HepG2 (cell line): ENCODE results near the gene RANBP2. TPM values are rescaled to one million over a fixed set of nuclear protein-coding genes. Genes with fewer than 3 reads are reported as not detected.
A peak's percentile ranks its signal among the peaks of the same experiment; 100 is the strongest.

ENCODE experiments used
- ATAC-seq: fragments of 200-7000 bp; cut with Tn5 transposase; 3 replicates; pipeline ENCODE4 v1.9.1; 2020; ENCODE audit warnings: mild to moderate bottlenecking, moderate library complexity
- BruUV-seq: library from RNA; stranded (reverse); fragments of 400-500 nt; replicated peaks from 2 replicates; lab custom pipeline; 2021; lab: Mats Ljungman, UMichigan
- CTCF ChIA-PET: fragments of 300-600 bp; formaldehyde crosslinking; extraction: SDS; loops from one replicate; lab custom pipeline; 2021; ENCODE audit warnings: low total read pairs, inconsistent platforms, low intra/inter-chr PET ratio; lab: Yijun Ruan, JAX
- POLR2A ChIA-PET: fragments of 350-600 bp; sonication (Branson Sonifier 250); formaldehyde crosslinking; loops from one replicate; lab custom pipeline; 2020; ENCODE audit warnings: antibody characterized with exemption, inconsistent platforms; lab: Yijun Ruan, JAX
- DNase-seq: peaks from one replicate; pipeline ENCODE4 v3.0.0-alpha.2; 2015; ENCODE audit warnings: low spot score
- FAIRE-seq: peaks from 3 replicates; lab custom pipeline; 2011; peaks lifted over from hg19 to GRCh38; lab: Jason Lieb, UNC
- H2AFZ ChIP-seq: one replicate; pipeline ENCODE4 v1.6.1; 2011; ENCODE audit warnings: low read length, inconsistent platforms
- H3K27ac ChIP-seq: fragments of 300-600 bp; 3 replicates; pipeline ENCODE4 v1.8.0; 2011; ENCODE audit warnings: mixed run types, mild to moderate bottlenecking, mixed read lengths, low read length, inconsistent platforms; ENCODE audit not compliant: insufficient read depth; ENCODE audit errors: extremely low read length
- H3K27me3 ChIP-seq, 2 experiments: fragments of 200-600 bp in 1 of 2; 2 replicates in 1 of 2; 3 replicates in 1 of 2; pipeline versions ENCODE4 v1.6.0 to v1.8.0; 2011; ENCODE audit warnings: low read length in 2 of 2, mild to moderate bottlenecking in 2 of 2, moderate library complexity in 2 of 2, inconsistent platforms in 1 of 2; ENCODE audit not compliant: insufficient read depth in 2 of 2, control insufficient read depth in 1 of 2
- H3K36me3 ChIP-seq, 2 experiments: fragments of 200-600 bp in 1 of 2; replicated peaks in 1 of 2; 2 replicates in 1 of 2; 3 replicates in 1 of 2; pipeline versions ENCODE4 v1.5.1 to v1.8.0; 2011; ENCODE audit warnings: low read length in 2 of 2, inconsistent platforms in 1 of 2; ENCODE audit not compliant: insufficient read depth in 2 of 2, control insufficient read depth in 1 of 2
- H3K4me1 ChIP-seq: 2 replicates; pipeline ENCODE4 v1.5.1; 2012; ENCODE audit warnings: low read length, inconsistent platforms; ENCODE audit not compliant: insufficient read depth
- H3K4me2 ChIP-seq: 2 replicates; pipeline ENCODE4 v1.6.0; 2011; ENCODE audit warnings: low read depth, low read length, inconsistent platforms
- H3K4me3 ChIP-seq, 3 experiments: fragments of 200-600 bp in 1 of 3; sonication (generic), shearing (Covaris generic) in 1 of 3; replicated peaks in 1 of 3; 2 replicates each; pipeline ENCODE4 v1.5.1; 2011 to 2016; ENCODE audit warnings: low read length in 3 of 3, inconsistent platforms in 2 of 3, low read depth in 2 of 3, mild to moderate bottlenecking in 2 of 3, control low read depth in 1 of 3, mixed read lengths in 1 of 3; ENCODE audit not compliant: insufficient read depth in 1 of 3
- H3K79me2 ChIP-seq: one replicate; pipeline ENCODE4 v1.6.1; 2011; ENCODE audit warnings: low read length, inconsistent platforms; ENCODE audit not compliant: insufficient read depth
- H3K9ac ChIP-seq: 2 replicates; pipeline ENCODE4 v1.6.0; 2011; ENCODE audit warnings: mild to moderate bottlenecking, low read depth, low read length, inconsistent platforms; ENCODE audit not compliant: insufficient read depth
- H3K9me3 ChIP-seq: 2 replicates; pipeline ENCODE4 v1.5.1; 2012; ENCODE audit warnings: mild to moderate bottlenecking, low read length
- H4K20me1 ChIP-seq: 2 replicates; pipeline ENCODE4 v1.6.0; 2011; ENCODE audit warnings: inconsistent platforms, mild to moderate bottlenecking, low read length, moderate library complexity; ENCODE audit not compliant: insufficient read depth
- CHD4 ChIP-seq: fragments of 200-600 bp; sonication (generic); IDR thresholded peaks from 2 replicates; pipeline ENCODE4 v1.7.0; 2017; ENCODE audit warnings: mild to moderate bottlenecking, low read length, borderline replicate concordance
- KDM1A ChIP-seq: IDR thresholded peaks from 2 replicates; pipeline ENCODE4 v1.6.1; 2016; ENCODE audit warnings: missing compliant biosample characterization
- NFRKB ChIP-seq: fragments of 450-650 bp; IDR thresholded peaks from 2 replicates; pipeline ENCODE4 v1.6.1; 2017
- PITX1 ChIP-seq: sonication (generic); formaldehyde crosslinking; IDR thresholded peaks from 2 replicates; pipeline ENCODE4 v1.5.1; 2020; ENCODE audit warnings: mild to moderate bottlenecking, missing genetic modification reagents
- RCOR2 ChIP-seq: IDR thresholded peaks from 2 replicates; pipeline ENCODE4 v1.6.1; 2016; ENCODE audit warnings: missing biosample characterization, missing genetic modification reagents
- SETDB1 ChIP-seq: sonication (generic); formaldehyde crosslinking; IDR thresholded peaks from 2 replicates; pipeline ENCODE4 v1.5.1; 2020; ENCODE audit warnings: missing genetic modification reagents, mild to moderate bottlenecking, borderline replicate concordance
- ZMYM2 ChIP-seq: sonication (generic); formaldehyde crosslinking; IDR thresholded peaks from 2 replicates; pipeline ENCODE4 v1.8.0; 2022; ENCODE audit warnings: mild to moderate bottlenecking, missing genetic modification reagents
- ZMYM3 ChIP-seq: sonication (generic); formaldehyde crosslinking; IDR thresholded peaks from 2 replicates; pipeline ENCODE4 v1.5.1; 2020; ENCODE audit warnings: mild to moderate bottlenecking, missing genetic modification reagents
- ZNF280D ChIP-seq: sonication (generic); formaldehyde crosslinking; IDR thresholded peaks from 2 replicates; pipeline ENCODE4 v1.5.1; 2020; ENCODE audit warnings: mild to moderate bottlenecking, missing genetic modification reagents
- ZNF646 ChIP-seq: sonication (generic); formaldehyde crosslinking; IDR thresholded peaks from 2 replicates; pipeline ENCODE4 v1.9.0; 2021; ENCODE audit warnings: mild to moderate bottlenecking, missing genetic modification reagents
- ZNF782 ChIP-seq: sonication (generic); formaldehyde crosslinking; IDR thresholded peaks from 2 replicates; pipeline ENCODE4 v1.4.0; 2020; ENCODE audit warnings: missing genetic modification reagents, mild to moderate bottlenecking, borderline replicate concordance
- WGBS: methylation state at CpG from one replicate; pipeline ENCODE4 v1.1.6; 2017; ENCODE audit warnings: low lambda C conversion rate; 5-methylcytosine and 5-hydroxymethylcytosine counted together
- in situ Hi-C: cut with HindIII; loops from 2 replicates; pipeline ENCODE4 v1.10.0; 2017; ENCODE audit warnings: low pct_unique_long_range_greater_than_20kb; ENCODE audit not compliant: extremely low pct_ligation_motif_present
- intact Hi-C: fragments of 100-400 bp; cut with micrococcal nuclease; formaldehyde crosslinking; loops from one replicate; pipeline ENCODE4 v1.10.0; 2022; ENCODE audit not compliant: unreplicated experiment
- polyA plus RNA-seq, 8 experiments: library from polyadenylated mRNA; depleted of rRNA in 3 of 8; stranded (reverse) in 7 of 8; unstranded in 1 of 8; fragments of >200 nt; fragmentation: Illumina TruSeq in 4 of 8; extraction: Trizol in 4 of 8; gene quantifications; 2 replicates each; pipeline versions ENCODE4 v1.2.1 to v1.2.3, GENCODE V29; 2011 to 2016; ENCODE audit warnings: low read depth in 4 of 8, missing spikeins in 1 of 8, mixed read lengths in 1 of 8; ENCODE audit not compliant: insufficient read depth in 1 of 8
- total RNA-seq, 5 experiments: library from RNA; depleted of rRNA; stranded (reverse); fragments of >200 nt; fragmentation: Illumina TruSeq; extraction: Trizol; gene quantifications; 2 replicates each; pipeline ENCODE4 v1.2.3, GENCODE V29; 2016; ENCODE audit warnings: low read depth in 1 of 5
- TF ChIP-seq, protein P1 (sequence below): sonication (generic); formaldehyde crosslinking; IDR thresholded peaks from 2 replicates; pipeline ENCODE4 v1.4.0; 2020; ENCODE audit warnings: mild to moderate bottlenecking, missing genetic modification reagents

The RANBP2 gene
- total and polyA plus RNA-seq, 2 of the 13 experiments (the other 11 are each of a cell fraction or from before 2014, with no cell fraction given), result 12.2 to 87.0 TPM

- Histone ChIP-seq H3K9me3 (peaks cover 34% of the 10 kb centered on the region), H3K9ac (no peak overlapping the region), H3K4me2 (no peak overlapping the region), H4K20me1 (no peaks in the 10 kb centered on the region), H3K27me3 (no peaks in the 10 kb centered on the region), H2AFZ (no peak overlapping the region), H3K4me1 (peaks cover 19% of the 10 kb centered on the region), H3K27ac (no peak overlapping the region), H3K79me2 (peaks cover 32% of the 10 kb centered on the region), H3K4me3 (no peak overlapping the region), H3K36me3 (peaks cover 3 to 57% of the 10 kb centered on the region in 2 experiments)
- BruUV-seq, result no TSS peak
- ChIA-PET CTCF (no interaction called here), POLR2A (no interaction called here)
- intact Hi-C loops, result no loop called here
- ATAC-seq, result no peak
- WGBS, result 98% methylated on average over 3 of the region's 3 CpGs
- DNase-seq, result no peak
- in situ Hi-C loops, result no loop called here
- no peak for FAIRE-seq
- TF ChIP-seq KDM1A (CRISPR knock-in tag), result peak; percentile 57; the same call in 1 of the 2 replicates
- TF ChIP-seq RCOR2, result 0 out of 2 replicates have a peak, but pooled peaks have one; percentile 48
- TF ChIP-seq NFRKB, result no peak
- TF ChIP-seq PITX1, result no peak
- TF ChIP-seq, protein P1, sequence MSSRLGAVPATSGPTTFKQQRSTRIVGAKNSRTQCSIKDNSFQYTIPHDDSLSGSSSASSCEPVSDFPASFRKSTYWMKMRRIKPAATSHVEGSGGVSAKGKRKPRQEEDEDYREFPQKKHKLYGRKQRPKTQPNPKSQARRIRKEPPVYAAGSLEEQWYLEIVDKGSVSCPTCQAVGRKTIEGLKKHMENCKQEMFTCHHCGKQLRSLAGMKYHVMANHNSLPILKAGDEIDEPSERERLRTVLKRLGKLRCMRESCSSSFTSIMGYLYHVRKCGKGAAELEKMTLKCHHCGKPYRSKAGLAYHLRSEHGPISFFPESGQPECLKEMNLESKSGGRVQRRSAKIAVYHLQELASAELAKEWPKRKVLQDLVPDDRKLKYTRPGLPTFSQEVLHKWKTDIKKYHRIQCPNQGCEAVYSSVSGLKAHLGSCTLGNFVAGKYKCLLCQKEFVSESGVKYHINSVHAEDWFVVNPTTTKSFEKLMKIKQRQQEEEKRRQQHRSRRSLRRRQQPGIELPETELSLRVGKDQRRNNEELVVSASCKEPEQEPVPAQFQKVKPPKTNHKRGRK (CRISPR knock-in tag), result 0 out of 2 replicates have a peak, but pooled peaks have one; percentile 35
- peak; percentile 43; the same call in 1 of the 2 replicates for TF ChIP-seq SETDB1 (CRISPR knock-in tag)
- no peak for TF ChIP-seq ZNF782 (CRISPR knock-in tag)
- peak; percentile 58; the same call in 1 of the 2 replicates for TF ChIP-seq CHD4
- TF ChIP-seq ZMYM2, result peak; percentile 89
- TF ChIP-seq ZNF646 (CRISPR knock-in tag), result no peak
- TF ChIP-seq ZNF280D (CRISPR knock-in tag), result peak; percentile 99
- TF ChIP-seq ZMYM3, result peak; percentile 53; the same call in 1 of the 2 replicates
Observed at GRCh38 chr2:108809936-108810335, 90.7 kb downstream of the RANBP2 start.
